Tibial nerve (tissue), 4 donors: Measurements from ENCODE around the gene SPTBN4. TPM values are rescaled to one million over a fixed set of nuclear protein-coding genes. Genes with fewer than 3 reads are reported as not detected.

Experiments
- DNase-seq, 2 donors: peaks; one replicate each; pipeline ENCODE4 v3.0.0-alpha.2; 2019; ENCODE audit warnings: low spot score in 2 of 2
- H3K27ac ChIP-seq, 4 donors: fragments of 200-600 bp; sonication (generic) in 3 of 4; one replicate each; pipeline ENCODE4 v1.5.1; 2017 to 2019; ENCODE audit warnings: mild to moderate bottlenecking in 1 of 4
- H3K27me3 ChIP-seq, 2 donors: fragments of 200-600 bp; sonication (generic) in 1 of 2; one replicate each; pipeline versions ENCODE4 v1.5.1 to v1.6.0; 2017 to 2019
- H3K36me3 ChIP-seq, 3 donors: fragments of 200-600 bp; sonication (generic); one replicate each; pipeline ENCODE4 v1.5.1; 2018 to 2019
- H3K4me1 ChIP-seq, 4 donors: fragments of 200-600 bp; sonication (generic) in 3 of 4; one replicate each; pipeline ENCODE4 v1.5.1; 2017 to 2019
- H3K4me3 ChIP-seq, 4 donors: fragments of 200-600 bp; sonication (generic) in 3 of 4; one replicate each; pipeline ENCODE4 v1.5.1; 2017 to 2019; ENCODE audit warnings: mild to moderate bottlenecking in 1 of 4, moderate library complexity in 1 of 4
- H3K9me3 ChIP-seq, 4 donors: fragments of 200-600 bp; sonication (generic) in 3 of 4; one replicate each; pipeline ENCODE4 v1.5.1; 2017 to 2019
- CTCF ChIP-seq, 5 experiments: fragments of 200-600 bp in 3 of 5; fragments of 450-650 bp in 2 of 5; sonication (generic) in 3 of 5; IDR thresholded peaks; one replicate each; pipeline ENCODE4 v1.5.1; 2016 to 2019; ENCODE audit warnings: antibody characterized with exemption in 5 of 5, mild to moderate bottlenecking in 3 of 5, moderate library complexity in 2 of 5
- EP300 ChIP-seq, 2 donors: sonication (generic); formaldehyde crosslinking; IDR thresholded peaks; one replicate each; pipeline ENCODE4 v1.6.1; 2017; ENCODE audit warnings: antibody characterized with exemption in 2 of 2, mild to moderate bottlenecking in 1 of 2
- POLR2A ChIP-seq, 2 donors: fragments of 450-650 bp; IDR thresholded peaks; one replicate each; pipeline ENCODE4 v1.6.1; 2017; ENCODE audit warnings: antibody characterized with exemption in 2 of 2, mild to moderate bottlenecking in 2 of 2, moderate library complexity in 2 of 2
- WGBS, 2 donors: methylation state at CpG; one replicate each; pipeline ENCODE4 v1.1.5; 2018; 5-methylcytosine and 5-hydroxymethylcytosine counted together
- total RNA-seq, 4 donors: library from RNA; depleted of rRNA; stranded (reverse); fragments of >200 nt; gene quantifications; one replicate each; pipeline ENCODE4 v1.1.0, GENCODE V29; 2016

The SPTBN4 gene
- total RNA-seq, 4 donors from 2014 or later: 14.9 to 24.0 (median 19.7) TPM

DNA sequence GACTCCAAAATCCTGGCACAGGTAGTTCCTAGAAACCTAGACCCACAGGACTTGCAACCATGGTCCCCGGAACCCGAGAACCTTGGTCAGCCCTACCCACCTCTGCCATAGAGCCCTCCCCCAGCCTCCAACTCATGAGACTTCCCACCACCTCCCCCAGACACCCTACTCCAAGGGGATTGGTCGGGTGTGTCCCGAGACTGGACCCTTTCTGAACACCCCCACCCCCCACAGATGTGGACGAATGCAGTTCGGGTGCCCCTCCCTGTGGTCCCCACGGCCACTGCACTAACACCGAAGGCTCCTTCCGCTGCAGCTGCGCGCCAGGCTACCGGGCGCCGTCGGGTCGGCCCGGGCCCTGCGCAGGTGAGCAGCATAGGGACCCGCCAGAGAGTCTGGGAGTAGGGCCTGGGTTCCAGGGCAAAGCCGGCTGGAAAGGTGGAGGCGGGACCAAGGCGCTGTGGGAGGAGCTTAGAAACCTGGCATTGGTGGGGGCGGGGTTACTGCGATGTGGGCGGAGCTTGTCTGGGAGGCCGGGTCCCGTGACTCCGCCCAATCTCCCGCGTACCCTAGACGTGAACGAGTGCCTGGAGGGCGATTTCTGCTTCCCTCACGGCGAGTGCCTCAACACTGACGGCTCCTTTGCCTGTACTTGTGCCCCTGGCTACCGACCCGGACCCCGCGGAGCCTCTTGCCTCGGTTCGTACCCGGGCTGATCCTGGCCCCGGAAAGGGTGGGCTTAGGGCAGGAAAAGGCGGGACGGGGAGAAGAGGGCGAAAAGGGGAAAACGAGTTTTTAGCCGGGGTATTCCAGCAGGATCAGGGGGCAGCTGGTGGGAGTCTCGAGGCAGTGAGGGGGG, 146.3 kb downstream of the SPTBN4 start:
- peak overlapping the region; percentile 35 to 91 (median 85) for H3K27ac ChIP-seq
- H3K9me3 ChIP-seq: no peaks in the 10 kb centered on the region
- peaks cover 0 to 39% (median 0%) of the 10 kb centered on the region in 3 donors for H3K36me3 ChIP-seq
- TF ChIP-seq EP300 (IDR thresholded peaks at IDR 0.05) (no peak), POLR2A (IDR thresholded peaks at IDR 0.05) (no peak), CTCF (IDR thresholded peaks at IDR 0.05) (no peak)
- peak overlapping the region; percentile 28 to 65 (median 60) for H3K4me3 ChIP-seq
- peaks cover 0 to 95% (median 39%) of the 10 kb centered on the region in 4 donors for H3K4me1 ChIP-seq
- peak; percentile 57 to 70 for DNase-seq
- 43 to 47% methylated on average over 48 to 50 of the region's 50 CpGs for WGBS, 2 donors
- H3K27me3 ChIP-seq: no peaks in the 10 kb centered on the region

- WGBS, 2 donors: 24 to 33% methylated on average over 55 to 67 of the region's 67 CpGs
- Histone ChIP-seq H3K4me1 (peaks cover 0 to 95% (median 35%) of the 10 kb centered on the region in 4 donors), H3K36me3 (peaks cover 0 to 48% (median 0%) of the 10 kb centered on the region in 3 donors), H3K4me3 (peak overlapping the region; percentile 28 to 65 (median 60)), H3K27ac (peak overlapping the region; percentile 41 to 91 (median 85)), H3K9me3 (no peaks in the 10 kb centered on the region), H3K27me3 (no peaks in the 10 kb centered on the region)
- DNase-seq: peak; percentile 83 to 85
- TF ChIP-seq EP300 (IDR thresholded peaks at IDR 0.05) (no peak), POLR2A (IDR thresholded peaks at IDR 0.05) (no peak), CTCF (IDR thresholded peaks at IDR 0.05) (no peak)
These were observed 147.2 kb downstream of the SPTBN4 start for GRCh38 chr19:40613690-40614621.

- TF ChIP-seq POLR2A (IDR thresholded peaks at IDR 0.05) (peak in 1 of 2 donors; percentile 24), EP300 (IDR thresholded peaks at IDR 0.05) (peak in 1 of 2 donors; percentile 30), CTCF (IDR thresholded peaks at IDR 0.05) (no peak)
- Histone ChIP-seq H3K4me3 (peak overlapping the region; percentile 28 to 65 (median 60)), H3K27ac (peak overlapping the region; percentile 41 to 91 (median 85)), H3K4me1 (peaks cover 0 to 86% (median 27%) of the 10 kb centered on the region in 4 donors), H3K36me3 (peaks cover 0 to 56% (median 6%) of the 10 kb centered on the region in 3 donors), H3K27me3 (no peaks in the 10 kb centered on the region), H3K9me3 (no peaks in the 10 kb centered on the region)
- 14 to 18% methylated on average over 27 of the region's 27 CpGs for WGBS, 2 donors
- peak; percentile 85 to 92 for DNase-seq
These were observed 148.0 kb downstream of the SPTBN4 start for GRCh38 chr19:40614622-40615411.

- TF ChIP-seq POLR2A (IDR thresholded peaks at IDR 0.05) (no peak), CTCF (IDR thresholded peaks at IDR 0.05) (no peak), EP300 (IDR thresholded peaks at IDR 0.05) (no peak)
- WGBS, 2 donors: 71 to 94% methylated on average over 5 of the region's 5 CpGs
- no peaks in the 10 kb centered on the region for H3K27me3 ChIP-seq
- peaks cover 0 to 69% (median 9%) of the 10 kb centered on the region in 3 donors for H3K36me3 ChIP-seq
- H3K4me1 ChIP-seq: peaks cover 0 to 73% (median 17%) of the 10 kb centered on the region in 4 donors
- no peak for DNase-seq
- H3K4me3 ChIP-seq: no peak overlapping the region
- H3K27ac ChIP-seq: peak overlapping the region in 2 of 4 donors; percentile 45 to 91
- H3K9me3 ChIP-seq: no peaks in the 10 kb centered on the region
These were observed 149.4 kb downstream of the SPTBN4 start for GRCh38 chr19:40616178-40616577.
